Endothelial cell of umbilical vein (primary cell): ENCODE results near the gene MDFI. TPM values are rescaled to one million over a fixed set of nuclear protein-coding genes. Genes with fewer than 3 reads are reported as not detected.

Source experiments
- BruUV-seq: library from RNA; stranded (reverse); fragments of 400-500 nt; replicated peaks from 2 replicates; lab custom pipeline; 2021; lab: Mats Ljungman, UMichigan
- CTCF ChIA-PET: fragments of 300-600, 350-600 bp; sonication (Branson Sonifier 250); formaldehyde crosslinking; loops from one replicate; lab custom pipeline; 2021; ENCODE audit warnings: antibody characterized with exemption, inconsistent platforms; lab: Charles Lee
- POLR2A ChIA-PET: fragments of 300-600, 350-600 bp; sonication (Branson Sonifier 250); formaldehyde crosslinking; loops from one replicate; lab custom pipeline; 2021; ENCODE audit warnings: antibody characterized with exemption, inconsistent platforms; lab: Charles Lee
- DNase-seq: peaks from one replicate; pipeline ENCODE4 v3.0.0-alpha.2; 2011; ENCODE audit warnings: low read depth, low spot score
- FAIRE-seq: peaks from 2 replicates; lab custom pipeline; 2011; peaks lifted over from hg19 to GRCh38; lab: Jason Lieb, UNC
- H2AFZ ChIP-seq: 2 replicates; pipeline ENCODE4 v1.6.0; 2012; ENCODE audit warnings: low read depth, low read length, control low read depth, inconsistent platforms
- H3K27ac ChIP-seq: 2 replicates; pipeline ENCODE4 v1.5.1; 2011; ENCODE audit warnings: low read depth, mild to moderate bottlenecking, control low read depth, low read length, moderate library complexity; ENCODE audit not compliant: insufficient read depth
- H3K27me3 ChIP-seq, 2 experiments: 2 replicates each; pipeline versions ENCODE4 v1.6.0 to v1.6.1; 2011; ENCODE audit warnings: low read length in 2 of 2, mixed read lengths in 1 of 2; ENCODE audit not compliant: control insufficient read depth in 2 of 2, insufficient read depth in 2 of 2
- H3K36me3 ChIP-seq, 2 experiments: 2 replicates in 1 of 2; 3 replicates in 1 of 2; pipeline ENCODE4 v1.5.1; 2011; ENCODE audit warnings: low read length in 2 of 2, mild to moderate bottlenecking in 1 of 2, moderate library complexity in 1 of 2; ENCODE audit not compliant: control insufficient read depth in 2 of 2, insufficient read depth in 2 of 2; ENCODE audit errors: extremely low read depth in 1 of 2
- H3K4me1 ChIP-seq: 3 replicates; pipeline ENCODE4 v1.5.1; 2011; ENCODE audit warnings: mild to moderate bottlenecking, low read length; ENCODE audit not compliant: control insufficient read depth, insufficient read depth; ENCODE audit errors: extremely low read depth
- H3K4me2 ChIP-seq: 2 replicates; pipeline ENCODE4 v1.6.1; 2011; ENCODE audit warnings: low read length, control low read depth, mixed read lengths; ENCODE audit not compliant: insufficient read depth
- H3K4me3 ChIP-seq, 3 experiments: fragments of 200-600 bp in 1 of 3; sonication (generic), shearing (Covaris generic) in 1 of 3; replicated peaks in 1 of 3; 2 replicates each; pipeline ENCODE4 v1.5.1; 2011 to 2016; ENCODE audit warnings: control low read depth in 3 of 3, low read length in 3 of 3, mild to moderate bottlenecking in 2 of 3, inconsistent platforms in 1 of 3, low read depth in 1 of 3, moderate library complexity in 1 of 3; ENCODE audit not compliant: insufficient read depth in 1 of 3
- H3K79me2 ChIP-seq: 2 replicates; pipeline ENCODE4 v1.6.0; 2012; ENCODE audit warnings: low read length, inconsistent platforms; ENCODE audit not compliant: control insufficient read depth, insufficient read depth
- H3K9ac ChIP-seq: replicated peaks from 2 replicates; pipeline ENCODE3; 2011; ENCODE audit warnings: low read length, control low read depth; ENCODE audit not compliant: insufficient read depth; ENCODE audit errors: extremely low read depth
- H3K9me1 ChIP-seq: replicated peaks from 3 replicates; pipeline ENCODE4 v1.6.0; 2011; ENCODE audit warnings: mild to moderate bottlenecking, low read length; ENCODE audit not compliant: control insufficient read depth, insufficient read depth; ENCODE audit errors: extremely low read depth
- H3K9me3 ChIP-seq: replicated peaks from 2 replicates; pipeline ENCODE4 v1.5.1; 2012; ENCODE audit warnings: low read length, inconsistent platforms; ENCODE audit not compliant: control insufficient read depth, insufficient read depth
- H4K20me1 ChIP-seq: replicated peaks from 2 replicates; pipeline ENCODE3; 2011; ENCODE audit warnings: mild to moderate bottlenecking, low read length; ENCODE audit not compliant: control insufficient read depth, insufficient read depth; ENCODE audit errors: extremely low read depth
- CTCF ChIP-seq, 2 donors: IDR thresholded peaks; 1 replicate in 1 of 2; 2 replicates in 1 of 2; pipeline ENCODE4 v1.5.1; 2011; ENCODE audit warnings: low read length in 2 of 2, mild to moderate bottlenecking in 2 of 2, moderate library complexity in 2 of 2, control low read depth in 1 of 2, inconsistent platforms in 1 of 2, low read depth in 1 of 2; ENCODE audit not compliant: insufficient read depth in 1 of 2; ENCODE audit errors: extremely low read depth in 1 of 2
- EZH2 ChIP-seq: IDR thresholded peaks from 2 replicates; pipeline ENCODE4 v1.6.1; 2012; ENCODE audit warnings: borderline replicate concordance, low read depth, mild to moderate bottlenecking, moderate library complexity, low read length, inconsistent platforms; ENCODE audit not compliant: severe bottlenecking
- FOS ChIP-seq: IDR thresholded peaks from 2 replicates; pipeline ENCODE4 v1.6.1; 2011; ENCODE audit warnings: mild to moderate bottlenecking, low read length, moderate library complexity, borderline replicate concordance; ENCODE audit not compliant: insufficient read depth
- GATA2 ChIP-seq: IDR thresholded peaks from 2 replicates; pipeline ENCODE4 v1.7.0; 2011; ENCODE audit warnings: low read depth, mild to moderate bottlenecking, moderate library complexity, mixed read lengths, low read length; ENCODE audit not compliant: insufficient read length, insufficient read depth
- JUN ChIP-seq: IDR thresholded peaks from 2 replicates; pipeline ENCODE4 v1.6.1; 2011; ENCODE audit warnings: borderline replicate concordance, low read depth; ENCODE audit not compliant: insufficient read length, insufficient read depth
- MAX ChIP-seq: IDR thresholded peaks from 2 replicates; pipeline ENCODE4 v1.6.1; 2011; ENCODE audit not compliant: insufficient read depth, insufficient read length
- MYC ChIP-seq: IDR thresholded peaks from one replicate; pipeline ENCODE4 v1.6.1; 2011; ENCODE audit warnings: mild to moderate bottlenecking, low read depth, low read length
- POLR2A ChIP-seq: IDR thresholded peaks from 2 replicates; pipeline ENCODE4 v1.6.1; 2012; ENCODE audit warnings: low read depth, mild to moderate bottlenecking, control low read depth, low read length
- POLR2AphosphoS5 ChIP-seq: IDR thresholded peaks from 2 replicates; pipeline ENCODE4 v1.6.1; 2012; ENCODE audit warnings: low read depth, mild to moderate bottlenecking, control low read depth, low read length, moderate library complexity; ENCODE audit not compliant: insufficient read depth
- dilution Hi-C: fragments of 300-500 bp; cut with MboI; formaldehyde crosslinking; loops from one replicate; pipeline ENCODE4 v1.15.0; 2019; ENCODE audit warnings: low sequenced_read_pairs; ENCODE audit not compliant: extremely low pct_ligation_motif_present
- intact Hi-C: fragments of 100-400 bp; cut with micrococcal nuclease; formaldehyde crosslinking; loops from one replicate; pipeline ENCODE4 v1.10.0; 2022
- polyA plus RNA-seq, 4 experiments: library from polyadenylated mRNA; depleted of rRNA in 3 of 4; stranded (reverse) in 3 of 4; unstranded in 1 of 4; fragments of >200 nt; gene quantifications; 2 replicates each; pipeline versions ENCODE4 v1.2.1 to v1.2.3, GENCODE V29; 2011 to 2012; ENCODE audit warnings: missing spikeins in 1 of 4
- total RNA-seq: library from RNA; stranded (reverse); gene quantifications from 2 replicates; pipeline ENCODE4 v1.2.3, GENCODE V29; 2021

The MDFI gene
- total and polyA plus RNA-seq, 2 donors (not counting 3 experiments of a cell fraction or from before 2014, with no cell fraction given), result 32.4 to 74.1 TPM

GRCh38 chr6:41647061-41647511 is 8.8 kb downstream of the MDFI start:
- H3K79me2 ChIP-seq, result no peaks in the 10 kb centered on the region

More at GRCh38 chr6:41647061-41647511, 8.8 kb downstream of the MDFI start:
- no peaks in the 10 kb centered on the region for H4K20me1 ChIP-seq
- no peaks in the 10 kb centered on the region for H3K27me3 ChIP-seq
- TF ChIP-seq MYC (no peak), POLR2AphosphoS5 (no peak), GATA2 (no peak), FOS (no peak), EZH2 (no peak), CTCF (IDR thresholded peaks at IDR 0.05; ENCODE audit: extremely low read depth in 1 of 2, insufficient read depth in 1 of 2, low read depth in 1 of 2, low read length in 2 of 2) (no peak), JUN (no peak), POLR2A (no peak), MAX (no peak)
- no peaks in the 10 kb centered on the region for H3K9me3 ChIP-seq
- no peak overlapping the region for H3K4me2 ChIP-seq
- peaks cover 0 to 46% of the 10 kb centered on the region in 2 experiments for H3K36me3 ChIP-seq
- DNase-seq, result no peak
- H3K9me1 ChIP-seq, result no peaks in the 10 kb centered on the region
- CTCF ChIA-PET, result interaction anchor here (0.9 to 2.0 kb wide), 2 partner anchors 8 to 45 kb away, joined by 3 to 7 read pairs; no protein-coding TSS in a partner anchor
- dilution Hi-C loops, result no loop called here
- FAIRE-seq, result no peak
- no peak overlapping the region for H2AFZ ChIP-seq
- intact Hi-C loops, result no loop called here
- no peak overlapping the region for H3K9ac ChIP-seq
- H3K4me3 ChIP-seq, result no peak overlapping the region
- H3K27ac ChIP-seq, result no peak overlapping the region
- BruUV-seq, result no TSS peak
- POLR2A ChIA-PET, result no interaction called here
- peaks cover 11% of the 10 kb centered on the region for H3K4me1 ChIP-seq
